Glomerular visceral epithelial cell (primary cell): ENCODE data around the gene LPP.

Source experiments
- DNase-seq: peaks from one replicate; pipeline ENCODE4 v3.0.0-alpha.2; 2016; ENCODE audit errors: extremely low spot score

Gene LPP

GRCh38 chr3:188672840-188673239 is 518.9 kb downstream of the LPP start:
- no peak for DNase-seq

GRCh38 chr3:188673646-188674186 is 519.8 kb downstream of the LPP start:
- peak; percentile 51 for DNase-seq

- no peak for DNase-seq
These were observed 520.6 kb downstream of the LPP start for GRCh38 chr3:188674595-188674994.

- DNase-seq, result no peak
These were observed 523.4 kb downstream of the LPP start for GRCh38 chr3:188677344-188677743.

GRCh38 chr3:188680189-188680588 is 526.2 kb downstream of the LPP start:
- DNase-seq, result no peak

- DNase-seq, result no peak
These were observed 526.6 kb downstream of the LPP start for GRCh38 chr3:188680605-188681004.

GRCh38 chr3:188682316-188682715 is 528.4 kb downstream of the LPP start:
- no peak for DNase-seq

- DNase-seq, result peak; percentile 82
These were observed 529.1 kb downstream of the LPP start for GRCh38 chr3:188683032-188683521.

- DNase-seq, result no peak
These were observed 530.3 kb downstream of the LPP start for GRCh38 chr3:188684276-188684675.

GRCh38 chr3:188685789-188686188 is 531.8 kb downstream of the LPP start:
- no peak for DNase-seq

GRCh38 chr3:188686324-188686723 is 532.4 kb downstream of the LPP start:
- DNase-seq, result no peak

GRCh38 chr3:188687389-188687788 is 533.4 kb downstream of the LPP start:
- DNase-seq, result peak; percentile 91

- DNase-seq, result peak; percentile 47
These were observed 535.2 kb downstream of the LPP start for GRCh38 chr3:188689101-188689574.

- DNase-seq, result no peak
These were observed 536.1 kb downstream of the LPP start for GRCh38 chr3:188690064-188690463.

- DNase-seq, result no peak
These were observed 537.0 kb downstream of the LPP start for GRCh38 chr3:188691004-188691403.

- DNase-seq, result no peak
These were observed 537.7 kb downstream of the LPP start for GRCh38 chr3:188691665-188692064.

- no peak for DNase-seq
These were observed 538.7 kb downstream of the LPP start for GRCh38 chr3:188692700-188693099.

- DNase-seq, result no peak
These were observed 539.5 kb downstream of the LPP start for GRCh38 chr3:188693435-188693834.

GRCh38 chr3:188695241-188695640 is 541.3 kb downstream of the LPP start:
- peak; percentile 33 for DNase-seq

GRCh38 chr3:188697127-188697526 is 543.2 kb downstream of the LPP start:
- no peak for DNase-seq

GRCh38 chr3:188698436-188698835 is 544.5 kb downstream of the LPP start:
- DNase-seq, result no peak

- DNase-seq, result no peak
These were observed 546.5 kb downstream of the LPP start for GRCh38 chr3:188700501-188700900.

GRCh38 chr3:188700918-188701317 is 547.0 kb downstream of the LPP start:
- DNase-seq, result no peak

GRCh38 chr3:188701485-188701969 is 547.6 kb downstream of the LPP start:
- no peak for DNase-seq
